ENCODE data around the gene SHISAL2B.
"Not testable (repeated sequence)": the region's sequence is repeated elsewhere in the genome, so short reads cannot be mapped to it uniquely, and the experiment has no call there.

SHISAL2B gene

DNA sequence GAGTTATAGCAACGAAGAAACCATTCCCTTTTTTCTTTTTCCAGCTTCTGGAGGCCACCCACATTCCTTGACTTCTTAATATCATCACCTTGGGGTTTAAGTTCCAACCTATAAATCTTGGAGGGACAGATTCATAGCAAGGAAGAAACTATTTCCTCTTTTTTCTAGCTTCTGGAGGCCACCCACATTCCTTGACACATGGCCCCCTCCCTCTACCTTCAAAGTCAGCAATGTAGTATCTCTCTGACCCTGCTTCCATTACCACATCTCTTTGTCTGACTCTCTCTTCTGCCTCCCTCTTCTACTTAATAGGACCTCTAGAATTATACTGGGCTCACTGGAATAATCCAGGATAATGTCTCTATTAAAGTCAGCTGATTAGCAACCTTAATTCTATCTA, 34.7 kb upstream of the SHISAL2B start:
- TF ChIP-seq, protein P1, sequence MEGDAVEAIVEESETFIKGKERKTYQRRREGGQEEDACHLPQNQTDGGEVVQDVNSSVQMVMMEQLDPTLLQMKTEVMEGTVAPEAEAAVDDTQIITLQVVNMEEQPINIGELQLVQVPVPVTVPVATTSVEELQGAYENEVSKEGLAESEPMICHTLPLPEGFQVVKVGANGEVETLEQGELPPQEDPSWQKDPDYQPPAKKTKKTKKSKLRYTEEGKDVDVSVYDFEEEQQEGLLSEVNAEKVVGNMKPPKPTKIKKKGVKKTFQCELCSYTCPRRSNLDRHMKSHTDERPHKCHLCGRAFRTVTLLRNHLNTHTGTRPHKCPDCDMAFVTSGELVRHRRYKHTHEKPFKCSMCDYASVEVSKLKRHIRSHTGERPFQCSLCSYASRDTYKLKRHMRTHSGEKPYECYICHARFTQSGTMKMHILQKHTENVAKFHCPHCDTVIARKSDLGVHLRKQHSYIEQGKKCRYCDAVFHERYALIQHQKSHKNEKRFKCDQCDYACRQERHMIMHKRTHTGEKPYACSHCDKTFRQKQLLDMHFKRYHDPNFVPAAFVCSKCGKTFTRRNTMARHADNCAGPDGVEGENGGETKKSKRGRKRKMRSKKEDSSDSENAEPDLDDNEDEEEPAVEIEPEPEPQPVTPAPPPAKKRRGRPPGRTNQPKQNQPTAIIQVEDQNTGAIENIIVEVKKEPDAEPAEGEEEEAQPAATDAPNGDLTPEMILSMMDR (conservative IDR thresholded peaks at IDR 0.05; ENCODE audit: low read depth, low read length), result no peak
- no peak overlapping the region for H3K4me3 ChIP-seq (ENCODE audit: low read length)
- no peak for DNase-seq (ENCODE audit: low read depth)

DNA sequence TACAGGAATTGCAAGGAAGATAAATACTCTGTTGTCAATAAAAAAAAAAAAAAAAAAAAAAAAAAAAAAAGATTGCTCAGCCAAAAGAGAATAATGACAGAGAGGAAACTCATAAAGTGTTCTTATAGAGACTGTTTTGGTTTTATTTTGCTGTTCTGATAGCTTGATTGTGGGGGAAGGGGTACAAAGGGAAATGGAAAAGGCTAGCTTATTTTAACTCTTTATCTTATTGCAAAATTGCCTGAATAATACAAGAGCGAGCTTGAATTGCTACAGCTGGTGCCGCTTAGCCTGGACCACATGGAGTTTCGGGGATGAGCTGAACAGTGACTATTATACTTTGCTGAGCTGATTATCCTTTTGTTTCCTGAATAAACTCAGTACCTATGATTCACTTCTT, 31.0 kb upstream of the SHISAL2B start:
- TF ChIP-seq, protein P1 (conservative IDR thresholded peaks at IDR 0.05; ENCODE audit: low read depth, low read length), result no peak
- no peak overlapping the region for H3K4me3 ChIP-seq (ENCODE audit: low read length)
- DNase-seq (ENCODE audit: low read depth), result no peak

- H3K4me3 ChIP-seq (ENCODE audit: low read length); DNase-seq (ENCODE audit: low read depth): not testable (repeated sequence)
Measured at GRCh38 chr5:64663181-64663580, 27.1 kb upstream of the SHISAL2B start.

DNA sequence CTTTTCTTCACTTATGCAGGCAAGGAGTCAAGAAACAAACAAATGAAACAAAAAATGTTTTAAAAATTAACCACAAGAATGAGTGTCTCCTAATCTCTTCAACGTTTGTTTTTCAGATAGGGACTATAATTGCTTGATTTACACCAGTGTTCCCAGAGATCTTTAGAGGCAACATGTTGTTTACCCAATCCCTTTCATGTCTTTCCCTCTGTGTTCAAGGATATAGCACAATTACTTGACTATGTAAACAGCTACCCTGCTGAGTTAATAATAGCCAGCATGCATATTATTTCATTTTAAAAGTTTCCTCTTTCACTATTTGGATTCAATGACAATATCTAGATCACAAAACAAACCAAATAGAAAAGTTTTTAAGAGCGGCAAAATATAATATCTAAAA, 25.1 kb upstream of the SHISAL2B start:
- H3K4me3 ChIP-seq (ENCODE audit: low read length), result no peak overlapping the region
- TF ChIP-seq, protein P1 (conservative IDR thresholded peaks at IDR 0.05; ENCODE audit: low read depth, low read length), result no peak
- DNase-seq (ENCODE audit: low read depth), result no peak

DNA sequence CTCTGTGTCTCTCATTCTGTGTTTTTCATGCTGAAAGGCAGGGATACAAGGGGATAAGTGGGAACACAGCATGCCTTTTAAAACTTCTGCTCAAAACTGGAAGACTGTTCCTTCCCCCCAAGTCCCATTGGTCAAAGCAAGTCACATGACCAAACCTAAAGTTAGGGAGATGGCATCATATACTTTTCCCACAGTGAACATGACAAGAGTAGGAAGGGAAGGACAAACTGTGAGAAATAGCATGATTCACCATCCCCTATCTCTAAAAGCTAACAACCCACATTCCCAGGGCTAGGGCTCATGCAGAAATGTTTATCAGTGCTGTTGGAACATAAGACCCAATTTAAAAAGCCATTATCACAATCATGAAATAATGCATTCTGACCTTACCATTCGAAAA, 24.2 kb upstream of the SHISAL2B start:
- no peak for DNase-seq (ENCODE audit: low read depth)
- H3K4me3 ChIP-seq (ENCODE audit: low read length), result no peak overlapping the region
- TF ChIP-seq, protein P1 (conservative IDR thresholded peaks at IDR 0.05; ENCODE audit: low read depth, low read length), result no peak

- TF ChIP-seq, protein P1 (conservative IDR thresholded peaks at IDR 0.05; ENCODE audit: low read depth, low read length), result no peak
- no peak for DNase-seq (ENCODE audit: low read depth)
- H3K4me3 ChIP-seq (ENCODE audit: low read length), result no peak overlapping the region
Measured at GRCh38 chr5:64667068-64667467, 23.2 kb upstream of the SHISAL2B start.

DNA sequence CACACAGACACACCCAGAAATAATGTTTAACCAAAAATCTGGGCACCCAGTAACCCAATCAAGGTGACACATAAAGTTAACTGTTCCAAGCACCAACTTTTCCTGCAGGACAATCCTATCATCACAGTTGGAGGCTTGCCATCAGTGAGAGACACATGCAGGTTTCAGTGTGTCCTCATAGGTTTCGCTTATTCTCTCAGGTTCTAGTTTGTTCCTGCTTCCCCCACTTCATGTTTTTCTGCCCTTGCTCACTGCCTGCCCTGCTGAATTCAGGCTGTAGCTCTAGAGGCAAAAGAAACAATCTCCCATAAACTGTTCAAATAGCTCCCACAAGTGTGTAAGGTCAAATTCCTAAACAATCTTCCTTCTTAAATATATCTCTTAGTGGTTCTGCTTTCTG, 20.0 kb upstream of the SHISAL2B start:
- DNase-seq (ENCODE audit: low read depth), result no peak
- H3K4me3 ChIP-seq (ENCODE audit: low read length), result no peak overlapping the region
- TF ChIP-seq, protein P1 (conservative IDR thresholded peaks at IDR 0.05; ENCODE audit: low read depth, low read length), result no peak

GRCh38 chr5:64671678-64672077, 18.6 kb upstream of the SHISAL2B start:
- no peak for DNase-seq (ENCODE audit: low read depth)
- TF ChIP-seq, protein P1 (conservative IDR thresholded peaks at IDR 0.05; ENCODE audit: low read depth, low read length), result no peak
- no peak overlapping the region for H3K4me3 ChIP-seq (ENCODE audit: low read length)

Measured in retinal pigment epithelial cell (primary cell).